HepG2 (cell line): ENCODE measurements around the gene C1orf35. TPM values are rescaled to one million over a fixed set of nuclear protein-coding genes. Genes with fewer than 3 reads are reported as not detected.
A peak's percentile ranks its signal among the peaks of the same experiment; 100 is the strongest.

Experiments used
- ELF1 ChIP-seq: sonication (generic); formaldehyde crosslinking; IDR thresholded peaks from 2 replicates; pipeline ENCODE4 v1.4.0; 2020; ENCODE audit warnings: missing genetic modification reagents
- HIVEP1 ChIP-seq: sonication (generic); formaldehyde crosslinking; IDR thresholded peaks from 2 replicates; pipeline ENCODE4 v1.4.0; 2020; ENCODE audit warnings: mild to moderate bottlenecking, missing genetic modification reagents
- HMGXB4 ChIP-seq, 2 experiments: sonication (generic) in 1 of 2; formaldehyde crosslinking in 1 of 2; IDR thresholded peaks; 2 replicates each; pipeline versions ENCODE4 v1.4.0 to v1.6.1; 2018 to 2020; ENCODE audit warnings: missing genetic modification reagents in 2 of 2, borderline replicate concordance in 1 of 2, low read depth in 1 of 2, mild to moderate bottlenecking in 1 of 2, missing biosample characterization in 1 of 2
- PHF5A ChIP-seq: IDR thresholded peaks from one replicate; pipeline ENCODE4 v1.6.1; 2018; ENCODE audit warnings: low read depth, missing genetic modification reagents; ENCODE audit not compliant: unreplicated experiment
- POLR2A ChIP-seq, 2 experiments: IDR thresholded peaks; 2 replicates each; pipeline ENCODE4 v1.6.1; 2011; ENCODE audit warnings: low read depth in 2 of 2, low read length in 2 of 2, mild to moderate bottlenecking in 1 of 2, moderate library complexity in 1 of 2; ENCODE audit not compliant: insufficient read depth in 1 of 2
- SALL1 ChIP-seq: sonication (generic); formaldehyde crosslinking; IDR thresholded peaks from 2 replicates; pipeline ENCODE4 v1.8.0; 2022; ENCODE audit warnings: mild to moderate bottlenecking, missing genetic modification reagents
- SKI ChIP-seq: fragments of 450-650 bp; IDR thresholded peaks from one replicate; pipeline ENCODE4 v1.6.1; 2018; ENCODE audit warnings: mild to moderate bottlenecking; ENCODE audit not compliant: partially characterized antibody
- ZMYM3 ChIP-seq: sonication (generic); formaldehyde crosslinking; IDR thresholded peaks from 2 replicates; pipeline ENCODE4 v1.5.1; 2020; ENCODE audit warnings: mild to moderate bottlenecking, missing genetic modification reagents
- ZNF414 ChIP-seq: sonication (generic); formaldehyde crosslinking; IDR thresholded peaks from 2 replicates; pipeline ENCODE4 v1.5.0; 2020; ENCODE audit warnings: missing genetic modification reagents
- ZNF44 ChIP-seq: sonication (generic); formaldehyde crosslinking; IDR thresholded peaks from 2 replicates; pipeline ENCODE4 v1.5.1; 2020; ENCODE audit warnings: mild to moderate bottlenecking, missing genetic modification reagents
- polyA plus RNA-seq, 8 experiments: library from polyadenylated mRNA; depleted of rRNA in 3 of 8; stranded (reverse) in 7 of 8; unstranded in 1 of 8; fragments of >200 nt; fragmentation: Illumina TruSeq in 4 of 8; extraction: Trizol in 4 of 8; gene quantifications; 2 replicates each; pipeline versions ENCODE4 v1.2.1 to v1.2.3, GENCODE V29; 2011 to 2016; ENCODE audit warnings: low read depth in 4 of 8, missing spikeins in 1 of 8, mixed read lengths in 1 of 8; ENCODE audit not compliant: insufficient read depth in 1 of 8
- total RNA-seq, 5 experiments: library from RNA; depleted of rRNA; stranded (reverse); fragments of >200 nt; fragmentation: Illumina TruSeq; extraction: Trizol; gene quantifications; 2 replicates each; pipeline ENCODE4 v1.2.3, GENCODE V29; 2016; ENCODE audit warnings: low read depth in 1 of 5
- TF ChIP-seq, protein P1 (sequence below): sonication (generic); formaldehyde crosslinking; IDR thresholded peaks from 2 replicates; pipeline ENCODE4 v1.8.1; 2023; ENCODE audit warnings: mild to moderate bottlenecking, missing genetic modification reagents
- TF ChIP-seq, protein P2 (sequence below): sonication (generic); formaldehyde crosslinking; IDR thresholded peaks from 2 replicates; pipeline ENCODE4 v1.4.0; 2020; ENCODE audit warnings: missing genetic modification reagents, borderline replicate concordance

C1orf35 gene
- total and polyA plus RNA-seq, 2 of the 13 experiments (the other 11 are each of a cell fraction or from before 2014, with no cell fraction given), result 8.1 to 19.3 TPM

- TF ChIP-seq PHF5A (CRISPR knock-in tag) (peak; percentile 12), HIVEP1 (CRISPR knock-in tag) (0 out of 2 replicates have a peak, but pooled peaks have one; percentile 6), ELF1 (CRISPR knock-in tag) (no peak), ZMYM3 (CRISPR knock-in tag) (peak; percentile 90), ZNF414 (peak; percentile 83; the same call in 1 of the 2 replicates), POLR2A (IDR thresholded peaks at IDR 0.05; ENCODE audit: insufficient read depth in 1 of 2, low read depth in 2 of 2, low read length in 2 of 2) (no peak), SALL1 (CRISPR knock-in tag) (no peak), SKI (no peak), ZNF44 (CRISPR knock-in tag) (0 out of 2 replicates have a peak, but pooled peaks have one; percentile 44), HMGXB4 (CRISPR knock-in tag; IDR thresholded peaks at IDR 0.05; ENCODE audit: borderline replicate concordance in 1 of 2, low read depth in 1 of 2) (no peak)
- TF ChIP-seq, protein P1, sequence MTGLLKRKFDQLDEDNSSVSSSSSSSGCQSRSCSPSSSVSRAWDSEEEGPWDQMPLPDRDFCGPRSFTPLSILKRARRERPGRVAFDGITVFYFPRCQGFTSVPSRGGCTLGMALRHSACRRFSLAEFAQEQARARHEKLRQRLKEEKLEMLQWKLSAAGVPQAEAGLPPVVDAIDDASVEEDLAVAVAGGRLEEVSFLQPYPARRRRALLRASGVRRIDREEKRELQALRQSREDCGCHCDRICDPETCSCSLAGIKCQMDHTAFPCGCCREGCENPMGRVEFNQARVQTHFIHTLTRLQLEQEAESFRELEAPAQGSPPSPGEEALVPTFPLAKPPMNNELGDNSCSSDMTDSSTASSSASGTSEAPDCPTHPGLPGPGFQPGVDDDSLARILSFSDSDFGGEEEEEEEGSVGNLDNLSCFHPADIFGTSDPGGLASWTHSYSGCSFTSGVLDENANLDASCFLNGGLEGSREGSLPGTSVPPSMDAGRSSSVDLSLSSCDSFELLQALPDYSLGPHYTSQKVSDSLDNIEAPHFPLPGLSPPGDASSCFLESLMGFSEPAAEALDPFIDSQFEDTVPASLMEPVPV (CRISPR knock-in tag), result 0 out of 2 replicates have a peak, but pooled peaks have one; percentile 36
- TF ChIP-seq, protein P2, sequence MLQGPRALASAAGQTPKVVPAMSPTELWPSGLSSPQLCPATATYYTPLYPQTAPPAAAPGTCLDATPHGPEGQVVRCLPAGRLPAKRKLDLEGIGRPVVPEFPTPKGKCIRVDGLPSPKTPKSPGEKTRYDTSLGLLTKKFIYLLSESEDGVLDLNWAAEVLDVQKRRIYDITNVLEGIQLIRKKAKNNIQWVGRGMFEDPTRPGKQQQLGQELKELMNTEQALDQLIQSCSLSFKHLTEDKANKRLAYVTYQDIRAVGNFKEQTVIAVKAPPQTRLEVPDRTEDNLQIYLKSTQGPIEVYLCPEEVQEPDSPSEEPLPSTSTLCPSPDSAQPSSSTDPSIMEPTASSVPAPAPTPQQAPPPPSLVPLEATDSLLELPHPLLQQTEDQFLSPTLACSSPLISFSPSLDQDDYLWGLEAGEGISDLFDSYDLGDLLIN (CRISPR knock-in tag), result 0 out of 2 replicates have a peak, but pooled peaks have one; percentile 78
Observed at GRCh38 chr1:228139406-228139930, 36.3 kb upstream of the C1orf35 start (continued).
